AG09309 (cell line): ENCODE data around the gene LOXL1.

Experiments used
- DNase-seq: peaks from one replicate; pipeline ENCODE4 v3.0.0-alpha.2; 2010; ENCODE audit warnings: low read depth
- H3K4me3 ChIP-seq: 2 replicates; pipeline ENCODE4 v1.5.1; 2011; ENCODE audit warnings: mild to moderate bottlenecking, low read depth, low read length, moderate library complexity; ENCODE audit not compliant: control insufficient read depth
- TF ChIP-seq, protein P1 (sequence below): IDR thresholded peaks from 2 replicates; pipeline ENCODE4 v1.5.1; 2011; ENCODE audit warnings: mild to moderate bottlenecking, low read depth, low read length, inconsistent platforms; ENCODE audit not compliant: insufficient read depth, control insufficient read depth; ENCODE audit errors: missing control alignments

The LOXL1 gene

DNA sequence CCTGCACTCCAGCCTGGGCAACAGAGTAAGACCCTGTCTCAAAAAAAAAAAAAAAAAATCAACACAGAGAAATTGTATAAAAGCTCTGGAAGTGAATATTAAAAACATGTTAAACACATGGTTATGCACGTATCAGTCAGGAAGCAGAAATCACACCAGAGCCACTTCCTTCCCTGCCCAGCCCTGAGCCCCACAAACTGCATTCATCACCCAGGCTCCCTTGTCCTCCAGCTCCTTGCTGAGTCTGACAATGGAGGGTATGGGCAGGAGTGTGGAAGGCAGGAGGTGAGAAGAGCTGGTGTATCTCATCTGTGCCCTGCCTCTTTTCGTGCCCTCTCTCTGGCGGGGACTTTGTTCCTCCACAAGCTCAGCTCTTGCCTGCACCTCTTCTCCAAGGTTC, 12.1 kb upstream of the LOXL1 start:
- no peak for DNase-seq
- TF ChIP-seq, protein P1, sequence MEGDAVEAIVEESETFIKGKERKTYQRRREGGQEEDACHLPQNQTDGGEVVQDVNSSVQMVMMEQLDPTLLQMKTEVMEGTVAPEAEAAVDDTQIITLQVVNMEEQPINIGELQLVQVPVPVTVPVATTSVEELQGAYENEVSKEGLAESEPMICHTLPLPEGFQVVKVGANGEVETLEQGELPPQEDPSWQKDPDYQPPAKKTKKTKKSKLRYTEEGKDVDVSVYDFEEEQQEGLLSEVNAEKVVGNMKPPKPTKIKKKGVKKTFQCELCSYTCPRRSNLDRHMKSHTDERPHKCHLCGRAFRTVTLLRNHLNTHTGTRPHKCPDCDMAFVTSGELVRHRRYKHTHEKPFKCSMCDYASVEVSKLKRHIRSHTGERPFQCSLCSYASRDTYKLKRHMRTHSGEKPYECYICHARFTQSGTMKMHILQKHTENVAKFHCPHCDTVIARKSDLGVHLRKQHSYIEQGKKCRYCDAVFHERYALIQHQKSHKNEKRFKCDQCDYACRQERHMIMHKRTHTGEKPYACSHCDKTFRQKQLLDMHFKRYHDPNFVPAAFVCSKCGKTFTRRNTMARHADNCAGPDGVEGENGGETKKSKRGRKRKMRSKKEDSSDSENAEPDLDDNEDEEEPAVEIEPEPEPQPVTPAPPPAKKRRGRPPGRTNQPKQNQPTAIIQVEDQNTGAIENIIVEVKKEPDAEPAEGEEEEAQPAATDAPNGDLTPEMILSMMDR: no peak
- no peak overlapping the region for H3K4me3 ChIP-seq

- TF ChIP-seq, protein P1: no peak
- no peak overlapping the region for H3K4me3 ChIP-seq
- no peak for DNase-seq
These were observed 11.2 kb upstream of the LOXL1 start for GRCh38 chr15:73915082-73915481.

DNA sequence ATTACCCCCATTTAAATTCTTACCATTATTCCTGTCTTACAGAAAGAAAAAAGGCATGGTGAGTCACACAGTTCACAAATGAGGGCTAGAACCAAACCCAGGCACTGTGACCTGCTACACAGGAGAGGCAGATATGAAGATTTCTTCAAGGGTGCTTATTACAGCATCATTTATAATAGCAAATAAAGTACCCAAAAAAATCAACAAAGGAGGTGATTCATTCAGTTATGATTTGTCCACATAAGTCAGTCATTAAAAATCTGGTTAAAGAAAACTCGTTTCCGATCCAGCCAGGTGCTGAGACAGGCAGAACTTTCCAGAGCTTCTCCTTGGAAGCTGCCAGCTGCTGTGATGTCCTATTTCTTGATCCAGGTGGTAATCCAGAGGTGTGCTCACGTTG, 7.5 kb upstream of the LOXL1 start:
- TF ChIP-seq, protein P1: no peak
- DNase-seq: no peak
- no peak overlapping the region for H3K4me3 ChIP-seq

DNA sequence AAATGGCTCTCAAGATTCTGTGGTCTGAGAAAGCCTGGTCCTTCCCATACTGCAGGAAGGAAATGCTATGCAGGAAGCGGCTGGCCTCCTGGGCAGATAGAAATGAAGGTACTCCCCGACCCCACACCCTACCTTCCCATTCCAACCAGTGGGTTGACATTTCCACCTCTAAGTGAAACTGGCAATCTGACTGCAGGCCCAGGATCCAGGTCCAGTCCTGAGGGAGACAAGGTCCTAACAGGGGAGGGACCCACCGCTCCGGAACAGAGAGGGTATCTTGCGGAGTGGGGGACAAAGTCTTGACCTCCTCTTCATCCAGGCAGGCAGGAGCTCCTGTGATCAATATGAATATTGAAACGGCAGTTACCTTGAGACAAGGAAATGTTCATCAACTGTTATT, 6.6 kb upstream of the LOXL1 start:
- DNase-seq: no peak
- TF ChIP-seq, protein P1: no peak
- no peak overlapping the region for H3K4me3 ChIP-seq

DNA sequence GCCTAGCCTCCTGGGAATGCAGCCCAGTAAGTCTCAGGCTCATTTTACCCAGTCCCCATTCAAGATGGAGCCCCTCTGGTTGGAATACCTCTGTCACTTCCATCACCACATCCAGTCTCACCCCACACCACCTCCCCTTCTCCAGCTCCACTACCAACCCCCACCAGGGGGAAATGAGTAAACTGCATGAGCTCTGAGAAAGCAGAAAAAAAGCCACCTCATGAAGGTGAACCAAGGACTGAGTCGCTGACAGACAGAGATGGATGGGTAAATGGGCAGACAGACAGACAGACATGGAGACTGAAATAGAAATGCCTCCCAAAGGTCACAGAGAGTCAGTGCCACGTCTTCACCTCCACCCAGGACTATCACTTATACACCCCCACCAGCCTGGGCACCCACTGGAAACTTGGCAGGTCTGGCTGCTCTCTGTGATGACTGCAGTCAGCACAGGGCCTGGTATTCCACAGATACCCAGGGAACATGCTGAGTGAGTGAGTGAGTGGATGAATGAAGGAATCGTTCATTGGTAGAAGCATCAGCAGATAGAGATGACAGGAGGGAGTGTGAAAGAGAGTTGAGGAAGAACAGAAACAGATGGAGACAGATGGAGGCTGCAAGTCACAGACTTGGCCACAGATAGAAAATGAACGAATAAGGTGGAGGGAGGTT, 4.9 kb upstream of the LOXL1 start:
- DNase-seq: no peak
- TF ChIP-seq, protein P1: no peak
- no peak overlapping the region for H3K4me3 ChIP-seq

- TF ChIP-seq, protein P1: no peak
- DNase-seq: no peak
- H3K4me3 ChIP-seq: no peak overlapping the region
These were observed 3.8 kb upstream of the LOXL1 start for GRCh38 chr15:73922186-73923151.

DNA sequence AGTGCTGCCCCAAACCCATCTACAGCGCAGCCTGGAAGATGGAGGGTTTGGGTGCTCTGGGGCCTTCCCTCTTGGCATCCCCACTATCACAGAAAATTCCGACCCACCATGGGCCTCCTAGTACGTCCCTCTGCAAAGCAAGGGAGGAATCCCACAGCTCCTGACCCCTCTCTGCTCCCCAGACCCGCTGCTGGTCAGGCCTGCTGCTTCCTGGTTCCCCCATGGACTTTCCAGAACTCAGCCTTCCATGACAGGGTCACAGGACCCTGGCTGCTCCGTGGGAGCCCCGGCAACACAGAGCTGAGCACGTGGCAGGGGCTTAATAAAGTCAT, 3.1 kb upstream of the LOXL1 start:
- TF ChIP-seq, protein P1: no peak
- no peak for DNase-seq
- no peak overlapping the region for H3K4me3 ChIP-seq
